Esophagus (tissue), 2 donors: Measurements from ENCODE around the gene KCNA1. TPM values are rescaled to one million over a fixed set of nuclear protein-coding genes. Genes with fewer than 3 reads are reported as not detected.

Experiments used
- polyA plus RNA-seq, 2 donors: library from polyadenylated mRNA; stranded (reverse); fragments of 200-250 nt; gene quantifications; one replicate each; pipeline ENCODE4 v1.2.3, GENCODE V29; 2013
- donor health status: healthy with polysubstance abuse.
- donor health status: Bipolar disorder and iron deficiency.

The KCNA1 gene
- polyA plus RNA-seq, 2 donors: not detected

Other genes with a start within 250 kb of the KCNA1 start
- gene GALNT8, start 189.5 kb upstream of the KCNA1 start, polyA plus RNA-seq: under 1 TPM; 0.05 to 0.08 TPM
- under 1 TPM; 0.71 to 0.81 TPM for gene KCNA5, start 134.0 kb downstream of the KCNA1 start, polyA plus RNA-seq